Fibroblast of upper back skin (primary cell): Measurements from ENCODE around the gene KBTBD2.
"Not testable (repeated sequence)": the region's sequence is repeated elsewhere in the genome, so short reads cannot be mapped to it uniquely, and the experiment has no call there.

Experiments used
- DNase-seq: peaks from one replicate; pipeline ENCODE4 v3.0.0-alpha.2; 2013

KBTBD2 gene

GRCh38 chr7:32848655-32849054 is 42.9 kb downstream of the KBTBD2 start:
- DNase-seq = not testable (repeated sequence)

GRCh38 chr7:32846630-32847225 is 44.8 kb downstream of the KBTBD2 start:
- DNase-seq = peak; percentile 71

DNA sequence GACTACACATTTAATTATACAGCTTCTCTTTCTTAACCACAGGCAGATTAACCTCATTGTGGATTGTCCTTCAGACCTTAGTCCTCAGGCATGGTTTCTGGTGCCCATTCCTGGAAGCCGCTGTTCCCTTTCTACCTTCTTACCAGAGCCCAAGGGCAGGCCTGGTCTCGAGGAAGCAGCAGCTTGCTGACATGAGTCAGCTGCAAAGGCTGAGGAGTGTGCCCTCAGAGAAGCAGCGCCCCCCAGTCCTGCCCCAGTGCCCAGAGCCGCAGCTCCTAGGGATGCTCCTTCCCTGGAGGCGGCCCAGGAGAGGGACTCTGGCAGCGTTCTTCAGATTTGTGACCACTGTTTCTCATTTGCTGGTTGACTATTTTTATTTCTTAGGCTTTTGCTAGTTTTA is 46.8 kb downstream of the KBTBD2 start:
- not testable (repeated sequence) for DNase-seq

- DNase-seq = peak; percentile 14
Observed at GRCh38 chr7:32843763-32844162, 47.8 kb downstream of the KBTBD2 start.

DNA sequence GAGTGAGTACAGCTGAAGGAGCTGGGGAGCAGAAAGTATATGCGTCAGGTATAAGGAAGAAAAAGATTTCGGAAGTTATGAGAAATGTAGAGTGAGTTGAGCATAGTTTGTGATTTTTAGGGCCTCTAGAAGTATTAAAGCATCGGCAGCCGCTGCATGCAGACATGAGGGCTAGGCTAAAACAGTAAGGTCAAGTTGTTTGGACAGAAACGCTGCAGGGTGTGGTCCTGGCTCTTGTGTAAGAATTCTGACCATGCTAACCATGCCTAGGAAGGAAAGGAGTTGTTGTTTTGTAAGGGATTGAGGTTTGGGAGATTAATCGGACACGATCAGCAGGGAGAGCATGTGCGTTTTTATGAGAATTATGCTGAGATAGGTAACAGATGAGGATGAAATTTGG is 51.7 kb downstream of the KBTBD2 start:
- DNase-seq = not testable (repeated sequence)

DNA sequence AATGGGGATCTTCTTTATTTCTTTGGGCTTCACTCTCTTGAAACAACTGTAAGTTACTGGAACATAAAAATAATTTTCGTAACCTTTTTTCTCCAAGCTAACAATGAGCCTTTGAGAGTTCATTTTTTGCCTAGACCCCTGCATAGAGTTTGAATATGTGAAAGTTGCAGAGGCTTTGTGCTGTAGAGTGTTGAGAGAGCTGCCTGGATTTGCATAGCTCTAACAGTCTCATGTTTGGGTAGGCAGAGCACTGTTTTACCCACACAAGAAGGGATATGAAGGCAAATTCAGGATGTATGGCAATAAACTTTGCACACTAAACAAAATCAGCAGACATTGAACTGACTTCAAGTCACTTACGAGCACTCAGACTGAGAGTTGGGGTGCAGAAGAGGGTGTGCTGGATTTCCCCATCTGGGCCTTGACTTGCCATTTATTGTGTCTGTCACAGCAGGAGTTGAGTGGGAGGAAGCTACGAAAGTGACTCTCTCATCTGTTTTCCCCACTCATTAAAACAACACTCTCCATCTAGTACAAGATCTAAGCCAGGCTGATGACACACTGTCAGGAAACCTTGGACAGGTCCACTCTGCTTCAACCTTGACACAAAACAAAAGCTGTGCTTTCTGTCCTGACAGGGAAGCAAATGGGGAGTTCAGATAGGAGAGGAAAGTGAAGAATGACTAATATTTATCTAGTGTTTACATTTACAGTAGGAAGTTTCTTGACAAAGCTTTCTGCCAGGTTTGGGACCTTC is 62.4 kb downstream of the KBTBD2 start:
- DNase-seq = not testable (repeated sequence)
